ENCODE data around the gene C1orf146. TPM values are rescaled to one million over a fixed set of nuclear protein-coding genes. Genes with fewer than 3 reads are reported as not detected.

The C1orf146 gene
- total and polyA plus RNA-seq, 2 of the 4 experiments (the other 2 are of a cell fraction) = not detected

- dilution Hi-C loops (cut with HindIII; ENCODE audit: low sequenced_read_pairs, unreplicated experiment) = no loop called here
- Histone ChIP-seq H3K4me1 (ENCODE audit: control insufficient read depth, insufficient read depth, low read length) (no peaks in the 10 kb centered on the region), H2BK5ac (ENCODE audit: low read depth, low read length, poor library complexity, severe bottlenecking) (no peak overlapping the region), H3K79me1 (ENCODE audit: low read depth in 1 of 2, low read length in 2 of 2) (no peaks in the 10 kb centered on the region), H3K4me3 (ENCODE audit: insufficient read depth, low read depth, low read length) (no peak overlapping the region), H3K9me1 (ENCODE audit: insufficient read depth, low read length) (no peaks in the 10 kb centered on the region; the same call in 1 of the 2 replicates), H2AK9ac (replicated peaks; ENCODE audit: low read depth, low read length, poor library complexity) (no peak overlapping the region), H2AK5ac (ENCODE audit: low read depth, low read length) (no peak overlapping the region), H2BK15ac (ENCODE audit: low read depth, low read length) (no peak overlapping the region), H3K27ac (ENCODE audit: insufficient read depth, low read length) (no peak overlapping the region), H3K9ac (ENCODE audit: low read depth, low read length) (no peak overlapping the region), H3K18ac (ENCODE audit: low read depth, low read length) (no peak overlapping the region), H3K56ac (ENCODE audit: extremely low read depth, insufficient read depth, low read length) (no peak overlapping the region), H2BK120ac (ENCODE audit: low read depth, low read length) (no peak overlapping the region), H4K91ac (ENCODE audit: insufficient read depth, low read depth, low read length) (no peak overlapping the region), H3K4ac (ENCODE audit: low read depth, low read length) (no peak overlapping the region), H2AFZ (replicated peaks; ENCODE audit: low read length, poor library complexity) (no peak overlapping the region), H3K27me3 (ENCODE audit: control insufficient read depth, insufficient read depth, low read length) (no peaks in the 10 kb centered on the region), H3K9me3 (ENCODE audit: control insufficient read depth, insufficient read depth, low read length) (no peaks in the 10 kb centered on the region), H2BK20ac (ENCODE audit: low read depth, low read length) (no peak overlapping the region), H4K5ac (ENCODE audit: low read depth, low read length) (no peak overlapping the region), H3K36me3 (ENCODE audit: control insufficient read depth, insufficient read depth, low read length) (peaks cover 7% of the 10 kb centered on the region), H4K8ac (ENCODE audit: low read depth in 2 of 2, low read length in 2 of 2) (no peak overlapping the region), H3K23ac (ENCODE audit: low read depth, low read length) (no peak overlapping the region), H3K4me2 (ENCODE audit: low read depth, low read length) (no peak overlapping the region), H3K14ac (replicated peaks; ENCODE audit: low read depth, low read length) (no peak overlapping the region), H4K20me1 (ENCODE audit: insufficient read depth, low read length) (no peaks in the 10 kb centered on the region; the same call in 1 of the 2 replicates)
- intact Hi-C loops (cut with micrococcal nuclease) = no loop called here
- ChIA-PET CTCF (interaction anchor here (0.7 to 1.0 kb wide), 2 partner anchors 13 to 279 kb away, joined by 3 to 4 read pairs; no protein-coding TSS in a partner anchor), POLR2A (ENCODE audit: unreplicated experiment) (no interaction called here)
- BruUV-seq (replicated peaks) = no TSS peak
- no CpG with 5 or more reads among the region's 1 CpG for WGBS, 2 experiments (ENCODE audit: extremely low coverage in 2 of 2, insufficient read length in 1 of 2)
- ATAC-seq (ENCODE audit: low read depth) = no peak
- in situ Hi-C loops (cut with MboI; ENCODE audit: low sequenced_read_pairs) = no loop called here
- TF ChIP-seq RAD21 (IDR thresholded peaks at IDR 0.05; ENCODE audit: low read length) (no peak), MAFK (IDR thresholded peaks at IDR 0.05; ENCODE audit: low read depth, low read length) (no peak), CTCF (conservative IDR thresholded peaks at IDR 0.05; ENCODE audit: low read depth, low read length) (no peak), USF2 (IDR thresholded peaks at IDR 0.05; ENCODE audit: low read depth, low read length) (no peak), CHD1 (IDR thresholded peaks at IDR 0.05; ENCODE audit: low read depth, low read length) (no peak), NFE2L2 (IDR thresholded peaks at IDR 0.05; ENCODE audit: low read depth, low read length) (no peak), MAZ (IDR thresholded peaks at IDR 0.05; ENCODE audit: borderline replicate concordance, low read depth, low read length) (no peak), CEBPB (IDR thresholded peaks at IDR 0.05; ENCODE audit: low read depth, low read length) (no peak), RCOR1 (IDR thresholded peaks at IDR 0.05; ENCODE audit: insufficient replicate concordance, low read length) (no peak), POLR2A (IDR thresholded peaks at IDR 0.05; ENCODE audit: low read depth, low read length) (no peak), SMC3 (IDR thresholded peaks at IDR 0.05; ENCODE audit: low read depth, low read length) (no peak), BHLHE40 (IDR thresholded peaks at IDR 0.05; ENCODE audit: low read depth, low read length) (no peak), MXI1 (IDR thresholded peaks at IDR 0.05; ENCODE audit: borderline replicate concordance, low read depth, low read length) (no peak), FOS (IDR thresholded peaks at IDR 0.05; ENCODE audit: low read depth, low read length) (no peak), RFX5 (IDR thresholded peaks at IDR 0.05; ENCODE audit: low read depth, low read length) (no peak)
- TF ChIP-seq, protein P1, sequence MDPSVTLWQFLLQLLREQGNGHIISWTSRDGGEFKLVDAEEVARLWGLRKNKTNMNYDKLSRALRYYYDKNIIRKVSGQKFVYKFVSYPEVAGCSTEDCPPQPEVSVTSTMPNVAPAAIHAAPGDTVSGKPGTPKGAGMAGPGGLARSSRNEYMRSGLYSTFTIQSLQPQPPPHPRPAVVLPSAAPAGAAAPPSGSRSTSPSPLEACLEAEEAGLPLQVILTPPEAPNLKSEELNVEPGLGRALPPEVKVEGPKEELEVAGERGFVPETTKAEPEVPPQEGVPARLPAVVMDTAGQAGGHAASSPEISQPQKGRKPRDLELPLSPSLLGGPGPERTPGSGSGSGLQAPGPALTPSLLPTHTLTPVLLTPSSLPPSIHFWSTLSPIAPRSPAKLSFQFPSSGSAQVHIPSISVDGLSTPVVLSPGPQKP (IDR thresholded peaks at IDR 0.05; ENCODE audit: borderline replicate concordance, low read depth, low read length) = no peak
- DNase-seq = peak; percentile 16
Measured at GRCh38 chr1:92259350-92259749, 41.6 kb downstream of the C1orf146 start.
